ENCODE measurements around the gene COX8A.

- no peak for TF ChIP-seq POLR2A (IDR thresholded peaks at IDR 0.05)
- TF ChIP-seq CTCF (IDR thresholded peaks at IDR 0.05) = no peak
These were observed 45.0 kb downstream of the COX8A start for GRCh38 chr11:64019106-64020037.
